ENCODE measurements around the gene GAS1. TPM values are rescaled to one million over a fixed set of nuclear protein-coding genes. Genes with fewer than 3 reads are reported as not detected.

The GAS1 gene
- polyA plus RNA-seq, 1 donor (not counting 4 experiments of a cell fraction or from before 2014, with no cell fraction given), result 0.75 TPM

DNA sequence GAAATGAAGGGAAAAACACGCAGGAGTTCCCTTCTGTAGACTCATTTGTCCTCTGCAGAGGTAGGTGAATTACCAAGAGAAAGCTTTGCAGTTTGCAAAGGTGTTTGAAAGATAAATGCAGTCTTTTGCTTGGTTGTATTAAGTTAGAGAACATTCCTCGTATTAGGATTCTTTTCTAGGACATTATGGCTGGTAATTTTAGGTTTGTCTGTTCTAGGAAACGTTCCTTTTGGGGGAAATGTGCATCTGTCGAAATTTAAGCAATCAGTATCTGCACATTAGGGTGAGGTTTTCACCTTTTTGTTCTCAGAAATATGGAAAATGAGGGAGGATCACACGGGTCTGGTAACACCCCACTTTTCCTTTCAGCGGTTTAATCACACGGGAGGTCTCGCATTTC, 45.1 kb downstream of the GAS1 start:
- FAIRE-seq (no peak), DNase-seq (ENCODE audit: low read depth, low spot score) (no peak)
- H3K9ac ChIP-seq (ENCODE audit: control insufficient read depth, extremely low read depth, insufficient read depth, low read length), result no peak overlapping the region
- H3K9me1 ChIP-seq (ENCODE audit: control insufficient read depth, extremely low read depth, insufficient read depth, low read length), result no peaks in the 10 kb centered on the region
- no peaks in the 10 kb centered on the region for H3K79me2 ChIP-seq (ENCODE audit: control insufficient read depth, insufficient read depth, low read length)
- no peak overlapping the region for H3K4me2 ChIP-seq (ENCODE audit: control insufficient read depth, extremely low read depth, insufficient read depth, low read depth, low read length)
- H2AFZ ChIP-seq (ENCODE audit: control insufficient read depth, low read length), result no peak overlapping the region
- dilution Hi-C loops (cut with MboI; ENCODE audit: extremely low pct_ligation_motif_present, low sequenced_read_pairs), result no loop called here
- H3K27ac ChIP-seq (ENCODE audit: control insufficient read depth, insufficient read depth, low read length), result no peak overlapping the region
- H3K27me3 ChIP-seq (ENCODE audit: control insufficient read depth, extremely low read depth, insufficient read depth, low read length), result peaks cover 7% of the 10 kb centered on the region
- no peak overlapping the region for H3K4me3 ChIP-seq (ENCODE audit: control insufficient read depth in 2 of 3, extremely low read depth in 1 of 3, insufficient read depth in 2 of 3, low read depth in 1 of 3, low read length in 3 of 3)
- no peaks in the 10 kb centered on the region for H3K4me1 ChIP-seq (ENCODE audit: control insufficient read depth, extremely low read depth, insufficient read depth, low read length)
- no peak for TF ChIP-seq EZH2 (IDR thresholded peaks at IDR 0.05; ENCODE audit: low read length)
- TF ChIP-seq, protein P1, sequence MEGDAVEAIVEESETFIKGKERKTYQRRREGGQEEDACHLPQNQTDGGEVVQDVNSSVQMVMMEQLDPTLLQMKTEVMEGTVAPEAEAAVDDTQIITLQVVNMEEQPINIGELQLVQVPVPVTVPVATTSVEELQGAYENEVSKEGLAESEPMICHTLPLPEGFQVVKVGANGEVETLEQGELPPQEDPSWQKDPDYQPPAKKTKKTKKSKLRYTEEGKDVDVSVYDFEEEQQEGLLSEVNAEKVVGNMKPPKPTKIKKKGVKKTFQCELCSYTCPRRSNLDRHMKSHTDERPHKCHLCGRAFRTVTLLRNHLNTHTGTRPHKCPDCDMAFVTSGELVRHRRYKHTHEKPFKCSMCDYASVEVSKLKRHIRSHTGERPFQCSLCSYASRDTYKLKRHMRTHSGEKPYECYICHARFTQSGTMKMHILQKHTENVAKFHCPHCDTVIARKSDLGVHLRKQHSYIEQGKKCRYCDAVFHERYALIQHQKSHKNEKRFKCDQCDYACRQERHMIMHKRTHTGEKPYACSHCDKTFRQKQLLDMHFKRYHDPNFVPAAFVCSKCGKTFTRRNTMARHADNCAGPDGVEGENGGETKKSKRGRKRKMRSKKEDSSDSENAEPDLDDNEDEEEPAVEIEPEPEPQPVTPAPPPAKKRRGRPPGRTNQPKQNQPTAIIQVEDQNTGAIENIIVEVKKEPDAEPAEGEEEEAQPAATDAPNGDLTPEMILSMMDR (optimal IDR thresholded peaks at IDR 0.05 in 1 of 3, IDR thresholded peaks at IDR 0.05 in 1 of 3, conservative IDR thresholded peaks at IDR 0.05 in 1 of 3; ENCODE audit: extremely low read depth in 1 of 3, insufficient read depth in 2 of 3, low read length in 3 of 3), result no peak
- no peaks in the 10 kb centered on the region for H3K9me3 ChIP-seq (ENCODE audit: control insufficient read depth, low read depth, low read length)
- no peaks in the 10 kb centered on the region for H4K20me1 ChIP-seq (ENCODE audit: control insufficient read depth, extremely low read depth, insufficient read depth, low read length)
- no peaks in the 10 kb centered on the region for H3K36me3 ChIP-seq (ENCODE audit: control insufficient read depth in 2 of 2, extremely low read depth in 1 of 2, insufficient read depth in 2 of 2, low read length in 2 of 2)

DNA sequence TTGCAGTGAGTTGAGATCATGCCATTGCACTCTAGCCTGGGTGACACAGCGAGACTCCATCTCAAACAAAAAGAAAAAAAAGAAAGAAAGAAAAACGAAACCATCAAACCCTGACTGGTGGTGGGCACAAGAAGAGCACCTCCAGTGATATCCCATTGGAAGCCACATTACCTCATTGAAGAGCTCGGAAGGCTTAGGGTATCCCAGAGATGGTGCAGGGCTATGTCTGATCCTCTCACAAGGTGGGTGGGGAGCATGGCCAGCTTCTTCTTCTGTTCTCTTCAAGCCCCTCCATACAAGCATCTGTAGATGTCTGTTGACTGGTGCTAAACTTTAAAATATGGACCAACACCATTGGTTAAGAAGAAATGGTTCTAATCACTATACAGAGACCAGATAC, 45.8 kb downstream of the GAS1 start:
- DNase-seq (ENCODE audit: low read depth, low spot score), result no peak
- Histone ChIP-seq H3K79me2 (ENCODE audit: control insufficient read depth, insufficient read depth, low read length) (no peaks in the 10 kb centered on the region), H3K9me3 (ENCODE audit: control insufficient read depth, low read depth, low read length) (no peaks in the 10 kb centered on the region), H2AFZ (ENCODE audit: control insufficient read depth, low read length) (no peak overlapping the region), H3K27ac (ENCODE audit: control insufficient read depth, insufficient read depth, low read length) (no peak overlapping the region), H3K36me3 (ENCODE audit: control insufficient read depth in 2 of 2, extremely low read depth in 1 of 2, insufficient read depth in 2 of 2, low read length in 2 of 2) (no peaks in the 10 kb centered on the region), H3K9me1 (ENCODE audit: control insufficient read depth, extremely low read depth, insufficient read depth, low read length) (no peaks in the 10 kb centered on the region), H3K27me3 (ENCODE audit: control insufficient read depth, extremely low read depth, insufficient read depth, low read length) (peaks cover 7% of the 10 kb centered on the region), H3K4me1 (ENCODE audit: control insufficient read depth, extremely low read depth, insufficient read depth, low read length) (no peaks in the 10 kb centered on the region), H3K9ac (ENCODE audit: control insufficient read depth, extremely low read depth, insufficient read depth, low read length) (no peak overlapping the region), H3K4me3 (ENCODE audit: control insufficient read depth in 2 of 3, extremely low read depth in 1 of 3, insufficient read depth in 2 of 3, low read depth in 1 of 3, low read length in 3 of 3) (no peak overlapping the region), H3K4me2 (ENCODE audit: control insufficient read depth, extremely low read depth, insufficient read depth, low read depth, low read length) (no peak overlapping the region), H4K20me1 (ENCODE audit: control insufficient read depth, extremely low read depth, insufficient read depth, low read length) (no peaks in the 10 kb centered on the region)
- no peak for TF ChIP-seq EZH2 (IDR thresholded peaks at IDR 0.05; ENCODE audit: low read length)
- TF ChIP-seq, protein P1 (optimal IDR thresholded peaks at IDR 0.05 in 1 of 3, IDR thresholded peaks at IDR 0.05 in 1 of 3, conservative IDR thresholded peaks at IDR 0.05 in 1 of 3; ENCODE audit: extremely low read depth in 1 of 3, insufficient read depth in 2 of 3, low read length in 3 of 3), result no peak
- dilution Hi-C loops (cut with MboI; ENCODE audit: extremely low pct_ligation_motif_present, low sequenced_read_pairs), result no loop called here
- no peak for FAIRE-seq
